Panc1 (cell line): ENCODE measurements around the gene CFP.

Experiments used
- CTCF ChIP-seq: fragments of 450-650 bp; IDR thresholded peaks from 2 replicates; pipeline ENCODE4 v1.5.1; 2017; ENCODE audit warnings: mild to moderate bottlenecking
- REST ChIP-seq, 2 experiments: IDR thresholded peaks; 2 replicates each; pipeline ENCODE4 v1.6.1; 2011 to 2012; ENCODE audit warnings: low read depth in 2 of 2, control low read depth in 1 of 2, low read length in 1 of 2, mild to moderate bottlenecking in 1 of 2, moderate library complexity in 1 of 2; ENCODE audit not compliant: insufficient read depth in 1 of 2
- TCF7L2 ChIP-seq: IDR thresholded peaks from 2 replicates; pipeline ENCODE4 v1.6.1; 2011; ENCODE audit warnings: mild to moderate bottlenecking, low read depth, low read length, inconsistent platforms

GRCh38 chrX:47587091-47587891, 42.4 kb downstream of the CFP start:
- TF ChIP-seq CTCF: no peak
- TF ChIP-seq REST (IDR thresholded peaks at IDR 0.05; ENCODE audit: insufficient read depth in 1 of 2, low read depth in 2 of 2, low read length in 1 of 2): no peak
- no peak for TF ChIP-seq TCF7L2
